GM18499 (cell line): ENCODE results near the gene PRR16.

Experiments
- ATAC-seq: cut with Tn5 transposase; IDR thresholded peaks from one replicate; pipeline ENCODE4 v1.9.1; 2021; ENCODE audit warnings: moderate number of reproducible peaks; ENCODE audit not compliant: insufficient read depth, unreplicated experiment

PRR16 gene

GRCh38 chr5:120555345-120555744 is 91.2 kb downstream of the PRR16 start:
- ATAC-seq, result no peak

DNA sequence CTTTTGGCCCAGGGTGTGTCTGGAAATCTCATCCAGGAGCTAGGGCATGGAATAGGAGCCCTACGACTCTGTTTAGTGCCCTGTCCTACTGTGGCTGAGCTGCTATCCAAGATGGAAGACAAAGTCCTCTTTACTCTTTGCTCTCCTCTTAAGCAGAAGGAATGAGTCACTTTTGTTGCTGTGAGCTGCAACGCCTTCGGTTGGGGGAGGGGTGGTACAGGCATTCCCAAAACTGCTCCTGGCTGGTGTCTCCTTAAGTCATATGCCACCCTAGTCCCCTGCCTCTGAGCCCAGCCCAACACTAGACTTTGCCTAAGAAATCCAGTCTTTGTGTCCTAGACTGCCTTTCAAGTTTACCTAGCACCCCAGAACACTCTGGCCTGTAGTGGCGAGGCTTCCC is 99.9 kb downstream of the PRR16 start:
- no peak for ATAC-seq

DNA sequence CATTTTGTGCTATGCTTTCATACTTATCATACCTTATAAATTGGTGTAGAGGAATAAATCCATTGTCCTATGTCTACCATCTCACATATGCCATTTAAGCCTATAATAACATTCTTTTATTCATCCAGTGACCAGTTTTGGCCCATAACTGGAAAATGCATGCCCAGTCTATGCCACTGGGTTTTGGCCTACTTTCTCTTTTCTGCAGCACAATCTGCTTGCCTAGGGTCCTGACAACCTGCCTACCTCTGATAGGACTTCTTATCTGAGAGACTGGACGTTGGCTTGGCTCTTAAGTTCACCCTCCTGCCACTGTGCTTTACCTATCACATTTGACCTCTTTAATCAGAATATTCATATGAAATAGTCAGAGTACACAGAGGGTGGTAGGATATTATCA is 103.0 kb downstream of the PRR16 start:
- no peak for ATAC-seq

- no peak for ATAC-seq
These were observed 103.8 kb downstream of the PRR16 start for GRCh38 chr5:120567921-120568320.

DNA sequence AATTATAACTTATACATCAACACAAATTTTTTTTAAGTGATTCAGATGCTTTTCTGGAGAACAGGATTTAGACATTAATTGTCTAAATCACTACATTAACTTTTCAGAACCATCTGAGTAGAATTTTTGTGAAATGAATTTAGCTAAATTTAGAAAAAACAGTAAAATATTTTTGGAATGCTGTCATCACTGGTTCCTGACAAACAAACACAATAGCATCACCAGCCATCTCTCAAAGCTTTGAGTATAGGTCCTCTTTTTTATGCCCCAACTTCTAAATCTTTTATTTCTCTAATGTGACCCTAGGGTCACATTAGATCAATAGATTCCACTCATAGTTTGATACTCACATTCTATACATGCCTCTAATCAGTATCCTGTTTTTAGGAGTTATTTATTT is 104.6 kb downstream of the PRR16 start:
- no peak for ATAC-seq

DNA sequence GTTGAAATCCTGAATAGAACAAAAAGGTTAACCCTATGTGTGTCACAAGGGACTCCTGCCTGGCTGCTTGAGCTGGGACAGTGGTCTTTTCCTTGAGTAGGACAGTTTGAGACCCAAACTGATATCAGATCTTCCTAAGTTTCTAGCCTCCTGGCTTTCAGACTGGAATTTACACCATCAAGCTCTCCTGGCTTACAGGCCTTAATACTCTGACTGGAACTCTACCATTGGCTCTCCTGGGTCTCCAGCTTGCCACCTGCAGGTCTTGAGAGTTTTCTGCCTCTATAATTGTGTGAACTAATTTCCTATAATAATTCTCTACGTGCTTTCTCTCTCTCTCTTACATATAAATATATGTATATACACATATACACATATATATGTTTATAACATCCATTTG is 112.5 kb downstream of the PRR16 start:
- no peak for ATAC-seq

- no peak for ATAC-seq
These were observed 118.5 kb downstream of the PRR16 start for GRCh38 chr5:120582635-120583034.

GRCh38 chr5:120586646-120587045 is 122.5 kb downstream of the PRR16 start:
- ATAC-seq, result no peak

- ATAC-seq, result no peak
These were observed 127.8 kb downstream of the PRR16 start for GRCh38 chr5:120591911-120592310.

GRCh38 chr5:120599576-120599975 is 135.5 kb downstream of the PRR16 start:
- ATAC-seq, result no peak

- ATAC-seq, result no peak
These were observed 136.5 kb downstream of the PRR16 start for GRCh38 chr5:120600639-120601038.

DNA sequence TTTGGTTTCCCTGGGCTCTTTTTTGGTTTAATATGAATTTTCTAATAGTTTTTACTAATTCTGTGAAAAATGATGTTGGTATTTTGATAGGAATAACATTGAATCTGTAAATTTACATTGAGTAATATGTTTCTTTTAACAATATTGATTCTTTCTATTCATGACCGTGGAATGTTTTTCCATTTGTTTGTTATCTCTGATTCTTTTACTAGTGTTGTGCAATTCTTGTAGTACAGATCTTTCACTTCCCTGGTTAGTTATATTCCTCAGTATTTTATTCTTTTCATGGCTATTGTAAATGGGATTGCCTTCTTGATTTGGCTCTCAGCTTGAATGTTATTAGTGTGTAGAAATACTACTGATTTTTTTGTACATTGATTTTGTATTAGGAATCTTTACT is 137.9 kb downstream of the PRR16 start:
- no peak for ATAC-seq

GRCh38 chr5:120604884-120605283 is 140.8 kb downstream of the PRR16 start:
- ATAC-seq, result no peak

DNA sequence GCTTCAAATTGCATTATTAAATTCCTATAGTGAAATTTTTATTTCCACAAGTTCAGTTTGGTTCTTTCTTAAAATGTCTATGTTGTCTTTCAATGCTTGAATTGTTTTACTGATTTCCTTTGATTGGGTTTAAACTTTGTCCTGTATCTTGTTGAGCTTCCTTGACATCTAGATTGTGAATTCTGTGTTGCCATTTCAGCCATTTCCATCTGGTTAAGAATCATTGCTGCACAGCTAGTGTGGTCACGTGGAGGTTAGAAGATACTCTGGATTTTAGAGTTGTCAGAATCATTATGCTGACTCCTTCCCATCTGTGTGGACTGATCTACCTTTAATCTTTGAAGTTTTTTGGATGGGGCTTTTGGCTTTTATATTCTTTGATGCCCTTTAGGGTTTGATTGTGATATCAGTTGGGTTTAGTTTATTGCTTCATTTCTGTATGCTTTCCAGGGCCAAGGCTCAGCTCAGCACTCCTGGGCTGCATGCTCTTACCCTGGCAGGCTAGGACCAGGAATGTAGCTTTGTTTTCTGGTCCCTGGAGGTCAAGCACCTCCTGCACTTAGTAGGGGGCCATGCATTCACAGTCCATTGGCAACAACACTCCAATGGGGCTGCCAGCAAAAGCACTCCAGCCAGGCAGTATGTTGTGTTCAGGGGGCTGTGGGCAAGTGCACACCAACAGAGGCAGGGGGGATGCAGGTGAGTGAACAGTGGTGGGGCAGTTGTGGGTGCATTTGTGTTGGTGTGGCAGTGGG is 141.4 kb downstream of the PRR16 start:
- no peak for ATAC-seq

DNA sequence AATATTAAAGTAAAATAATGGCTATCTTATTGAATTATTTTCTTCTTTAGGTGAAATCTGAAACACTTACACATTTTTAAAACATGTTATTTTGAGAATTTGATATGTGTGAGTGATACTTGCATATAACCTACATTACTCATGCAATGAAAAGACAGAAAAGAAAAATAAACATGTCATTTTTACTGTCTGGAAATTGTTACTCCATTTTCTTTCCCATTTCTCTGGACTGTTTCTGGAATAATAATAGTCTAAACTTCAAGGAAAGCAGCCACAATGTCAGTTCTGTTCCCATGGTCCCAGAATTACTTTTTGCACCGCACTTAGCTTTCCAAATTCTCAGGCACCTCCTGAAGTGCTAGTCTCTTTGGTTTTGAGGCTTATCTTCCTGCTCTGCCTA is 145.5 kb downstream of the PRR16 start:
- ATAC-seq, result no peak

DNA sequence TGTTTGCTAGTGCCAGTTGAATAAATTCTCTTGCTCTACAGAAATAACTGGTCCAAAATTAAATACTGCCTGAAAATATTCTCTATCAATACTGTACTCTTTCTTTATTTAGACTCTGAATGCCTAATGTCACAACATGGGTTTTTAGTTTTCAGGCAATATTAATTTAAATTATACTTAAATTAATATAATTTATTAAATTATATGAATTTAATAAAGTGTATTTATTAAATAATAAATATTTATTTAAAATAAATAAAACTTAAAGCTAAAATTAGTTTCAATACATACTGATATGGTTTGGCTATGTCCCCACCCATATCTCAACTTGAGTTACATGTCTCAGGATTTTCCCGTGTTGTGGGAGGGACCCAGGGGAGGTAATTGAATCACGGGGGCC is 146.0 kb downstream of the PRR16 start:
- ATAC-seq, result no peak

DNA sequence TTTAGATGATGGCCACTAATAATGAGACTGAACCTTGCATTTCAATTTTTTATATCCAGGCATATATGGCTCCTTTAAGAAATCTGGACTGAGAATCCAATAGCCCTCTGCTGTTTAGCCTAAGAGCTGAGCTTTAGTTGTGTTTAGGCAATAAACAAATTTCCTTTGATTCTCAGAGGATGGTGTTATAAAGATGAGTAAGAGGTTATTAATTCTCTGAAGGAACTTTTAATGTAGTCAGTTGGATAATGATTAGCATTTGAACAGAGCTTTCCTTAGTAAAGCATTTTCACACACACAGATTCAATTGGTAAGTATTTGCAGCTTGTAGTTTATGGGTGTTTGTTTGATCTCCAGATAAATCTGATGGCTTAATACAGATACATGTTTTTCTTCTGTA is 149.6 kb downstream of the PRR16 start:
- ATAC-seq, result no peak

GRCh38 chr5:120614531-120615180 is 150.6 kb downstream of the PRR16 start:
- no peak for ATAC-seq

DNA sequence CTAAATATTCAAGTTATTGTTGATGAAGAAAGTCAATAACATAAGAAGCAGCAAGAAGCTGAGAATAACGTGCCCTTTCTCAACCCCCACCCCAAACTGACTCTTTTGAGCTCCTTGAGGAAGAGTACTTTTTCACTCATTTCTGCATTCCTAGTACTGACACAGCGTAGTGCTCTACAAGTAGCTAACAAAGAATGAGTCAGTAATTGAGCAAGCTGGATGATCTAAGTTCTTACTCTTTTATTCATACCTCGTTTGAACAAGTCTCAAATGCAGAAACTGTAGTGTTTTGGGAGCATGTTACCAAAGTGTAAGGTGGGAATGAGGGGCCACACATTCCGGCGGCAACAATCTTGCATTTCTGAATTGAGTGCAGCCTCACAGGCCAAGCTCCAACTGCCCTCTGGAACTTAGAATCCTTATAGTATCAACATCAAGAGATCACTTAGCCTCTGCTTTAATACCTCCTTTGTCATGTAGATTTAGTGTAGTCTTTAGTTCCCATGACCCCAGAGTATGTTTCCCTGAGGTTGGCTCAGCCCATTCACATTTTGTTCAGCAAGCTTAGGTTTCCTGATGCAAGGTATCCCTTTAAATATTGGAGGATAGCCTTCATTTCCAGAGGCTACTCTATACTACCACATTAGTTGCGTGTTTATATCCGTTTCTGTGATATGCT is 152.0 kb downstream of the PRR16 start:
- ATAC-seq, result no peak

GRCh38 chr5:120621339-120621738 is 157.2 kb downstream of the PRR16 start:
- ATAC-seq, result no peak

GRCh38 chr5:120624021-120624563 is 160.0 kb downstream of the PRR16 start:
- no peak for ATAC-seq
